ENCODE measurements around the gene STAT4.

The STAT4 gene

DNA sequence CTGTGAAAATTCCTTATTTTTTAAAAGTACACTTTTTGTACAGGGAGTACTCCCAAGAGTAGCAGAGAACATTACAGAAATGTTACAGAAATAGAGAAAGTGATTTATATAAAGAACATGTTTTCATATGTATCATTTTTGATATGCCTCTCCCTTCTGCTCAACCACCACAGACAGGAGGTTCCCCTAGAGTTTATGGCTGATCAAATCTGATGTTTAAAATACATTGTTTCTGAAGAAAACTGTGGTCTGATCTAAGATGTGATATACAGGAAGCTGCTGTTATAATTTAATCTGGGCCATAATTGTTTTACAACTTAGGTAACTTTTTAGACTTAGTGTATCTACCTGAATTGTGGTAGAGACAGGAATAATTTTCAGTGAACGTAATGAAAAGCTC, 37.0 kb downstream of the STAT4 start:
- Histone ChIP-seq H3K27me3 (no peaks in the 10 kb centered on the region), H3K4me1 (peaks cover 4 to 28% (median 20%) of the 10 kb centered on the region in 10 experiments; a peak in 16 of 20 replicates), H3K9me3 (replicated peaks in 1 of 11) (no peaks in the 10 kb centered on the region), H4K20me1 (no peaks in the 10 kb centered on the region), H3K9ac (no peak overlapping the region), H3K4me2 (peak overlapping the region in 4 of 11 experiments; percentile 5 to 70 (median 54); a peak in 5 of 22 replicates), H3K27ac (no peak overlapping the region), H3K36me3 (no peaks in the 10 kb centered on the region), H3K4me3 (no peak overlapping the region)
- no peak for TF ChIP-seq Cebpa-rat (IDR thresholded peaks at IDR 0.05)

DNA sequence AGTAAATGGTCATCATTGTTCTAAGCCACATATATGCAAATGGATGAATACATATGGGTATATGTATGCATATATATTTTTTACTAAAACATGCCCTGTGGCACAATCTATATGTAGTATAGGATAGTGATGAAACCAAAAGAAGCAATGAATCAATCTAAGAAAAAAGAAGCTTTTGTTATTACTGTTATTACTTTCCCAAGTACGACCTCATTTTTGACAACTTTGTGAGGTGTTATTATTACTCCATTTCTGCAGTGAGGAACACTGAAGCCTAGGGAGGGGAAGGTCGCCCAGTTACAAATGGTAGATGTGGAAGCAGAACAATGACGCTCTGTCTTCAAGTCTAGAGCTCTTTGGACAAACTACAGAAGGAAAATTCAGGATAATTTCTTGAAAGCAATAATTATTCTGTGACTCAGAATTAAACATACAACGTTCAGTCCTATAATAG, 38.3 kb downstream of the STAT4 start:
- no peak overlapping the region for H3K27ac ChIP-seq
- H3K27me3 ChIP-seq = no peaks in the 10 kb centered on the region
- no peak overlapping the region for H3K4me2 ChIP-seq
- no peak overlapping the region for H3K9ac ChIP-seq
- H4K20me1 ChIP-seq = no peaks in the 10 kb centered on the region
- no peak for TF ChIP-seq Cebpa-rat (IDR thresholded peaks at IDR 0.05)
- H3K36me3 ChIP-seq = no peaks in the 10 kb centered on the region
- H3K4me3 ChIP-seq = no peak overlapping the region
- H3K9me3 ChIP-seq (replicated peaks in 1 of 11) = no peaks in the 10 kb centered on the region
- peaks cover 4 to 28% (median 20%) of the 10 kb centered on the region in 10 experiments; a peak in 16 of 20 replicates for H3K4me1 ChIP-seq

GRCh38 chr2:191109888-191110287, 40.9 kb downstream of the STAT4 start:
- Histone ChIP-seq H3K27ac (no peak overlapping the region), H3K4me2 (no peak overlapping the region), H3K36me3 (no peaks in the 10 kb centered on the region), H3K9ac (no peak overlapping the region), H4K20me1 (no peaks in the 10 kb centered on the region), H3K9me3 (replicated peaks in 1 of 11) (no peaks in the 10 kb centered on the region), H3K27me3 (no peaks in the 10 kb centered on the region), H3K4me1 (peaks cover 0 to 16% (median 13%) of the 10 kb centered on the region in 10 experiments; a peak in 15 of 20 replicates), H3K4me3 (no peak overlapping the region)
- TF ChIP-seq Cebpa-rat (IDR thresholded peaks at IDR 0.05) = no peak

GRCh38 chr2:191108331-191108730, 42.5 kb downstream of the STAT4 start:
- no peak for TF ChIP-seq Cebpa-rat (IDR thresholded peaks at IDR 0.05)
- H3K4me2 ChIP-seq = no peak overlapping the region
- H3K4me3 ChIP-seq = no peak overlapping the region

DNA sequence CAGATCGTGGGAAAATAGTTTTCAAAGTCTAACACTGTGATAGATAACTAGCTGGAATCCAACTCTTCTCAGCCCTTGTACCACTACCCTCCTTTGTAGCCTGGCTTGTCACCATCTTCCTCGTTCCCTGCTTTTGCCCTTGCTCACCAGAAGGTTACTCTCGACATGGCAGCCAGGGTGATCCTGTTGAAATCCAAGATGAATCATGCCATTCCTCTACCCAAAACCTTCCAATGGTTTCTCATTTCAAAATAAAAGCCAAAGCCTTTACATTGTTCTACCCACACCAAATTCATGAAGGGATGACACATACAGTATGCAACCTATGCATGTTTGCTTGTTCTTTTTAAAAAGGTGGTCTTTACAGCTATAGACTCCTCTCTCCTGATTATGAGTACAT, 45.7 kb downstream of the STAT4 start:
- H3K27me3 ChIP-seq = no peaks in the 10 kb centered on the region
- H3K27ac ChIP-seq = no peak overlapping the region
- TF ChIP-seq Cebpa-rat (IDR thresholded peaks at IDR 0.05) = no peak
- H3K4me3 ChIP-seq = no peak overlapping the region
- H3K9ac ChIP-seq = no peak overlapping the region
- H3K36me3 ChIP-seq = no peaks in the 10 kb centered on the region
- no peaks in the 10 kb centered on the region for H3K9me3 ChIP-seq (replicated peaks in 1 of 11)
- H3K4me1 ChIP-seq = no peaks in the 10 kb centered on the region
- H3K4me2 ChIP-seq = no peak overlapping the region
- H4K20me1 ChIP-seq = no peaks in the 10 kb centered on the region

More at GRCh38 chr2:191108331-191108730, 42.5 kb downstream of the STAT4 start:
- Histone ChIP-seq H3K36me3 (no peaks in the 10 kb centered on the region), H3K9me3 (replicated peaks in 1 of 11) (no peaks in the 10 kb centered on the region), H4K20me1 (no peaks in the 10 kb centered on the region), H3K27ac (no peak overlapping the region), H3K27me3 (no peaks in the 10 kb centered on the region), H3K4me1 (peaks cover 0 to under 1% (median 0%) of the 10 kb centered on the region in 10 experiments; a peak in 2 of 20 replicates), H3K9ac (no peak overlapping the region)

DNA sequence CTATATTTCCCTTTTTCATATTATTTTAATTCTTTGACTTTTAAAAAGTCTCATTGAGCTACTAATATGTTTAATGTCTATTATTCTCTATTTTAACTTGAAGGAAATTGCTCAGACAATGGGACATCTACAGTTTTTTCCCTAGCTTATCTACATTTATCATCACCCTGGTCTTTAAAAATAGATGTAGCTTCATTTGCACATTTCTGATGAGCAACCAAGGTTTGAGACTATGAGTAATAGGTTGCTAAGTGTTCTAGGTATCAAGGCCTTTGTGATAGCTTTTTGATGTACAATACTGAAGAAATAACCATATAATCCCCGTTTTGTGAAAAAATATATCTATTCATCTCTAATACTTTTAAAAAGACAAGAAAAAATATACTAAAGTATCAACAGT, 47.0 kb downstream of the STAT4 start:
- H3K4me3 ChIP-seq = no peak overlapping the region
- TF ChIP-seq Cebpa-rat (IDR thresholded peaks at IDR 0.05) = no peak
- no peaks in the 10 kb centered on the region for H3K27me3 ChIP-seq
- no peaks in the 10 kb centered on the region for H3K9me3 ChIP-seq (replicated peaks in 1 of 11)
- H3K9ac ChIP-seq = no peak overlapping the region
- H3K4me1 ChIP-seq = no peaks in the 10 kb centered on the region
- no peaks in the 10 kb centered on the region for H4K20me1 ChIP-seq
- H3K27ac ChIP-seq = no peak overlapping the region
- H3K36me3 ChIP-seq = no peaks in the 10 kb centered on the region
- H3K4me2 ChIP-seq = no peak overlapping the region

GRCh38 chr2:191100216-191100615, 50.6 kb downstream of the STAT4 start:
- H4K20me1 ChIP-seq = no peaks in the 10 kb centered on the region
- TF ChIP-seq Cebpa-rat (IDR thresholded peaks at IDR 0.05) = no peak
- H3K9me3 ChIP-seq (replicated peaks in 1 of 11) = peaks cover 0 to 7% (median 3%) of the 10 kb centered on the region in 11 experiments; a peak in 5 of 22 replicates
- no peak overlapping the region for H3K9ac ChIP-seq
- no peaks in the 10 kb centered on the region for H3K4me1 ChIP-seq
- no peak overlapping the region for H3K27ac ChIP-seq
- H3K36me3 ChIP-seq = no peaks in the 10 kb centered on the region
- H3K4me2 ChIP-seq = no peak overlapping the region
- no peaks in the 10 kb centered on the region for H3K27me3 ChIP-seq
- no peak overlapping the region for H3K4me3 ChIP-seq

- Histone ChIP-seq H3K27ac (no peak overlapping the region), H3K36me3 (no peaks in the 10 kb centered on the region), H3K4me2 (no peak overlapping the region), H3K4me1 (no peaks in the 10 kb centered on the region), H3K4me3 (no peak overlapping the region), H4K20me1 (no peaks in the 10 kb centered on the region), H3K9ac (no peak overlapping the region), H3K27me3 (no peaks in the 10 kb centered on the region), H3K9me3 (replicated peaks in 1 of 11) (peaks cover 3 to 12% (median 7%) of the 10 kb centered on the region in 11 experiments; a peak in 8 of 22 replicates)
- no peak for TF ChIP-seq Cebpa-rat (IDR thresholded peaks at IDR 0.05)
These were observed 63.5 kb downstream of the STAT4 start for GRCh38 chr2:191087311-191087710.

GRCh38 chr2:191086706-191087105, 64.1 kb downstream of the STAT4 start:
- Histone ChIP-seq H3K4me2 (no peak overlapping the region), H3K9ac (no peak overlapping the region), H3K4me3 (no peak overlapping the region), H3K36me3 (no peaks in the 10 kb centered on the region), H4K20me1 (no peaks in the 10 kb centered on the region), H3K9me3 (replicated peaks in 1 of 11) (peaks cover 3 to 12% (median 7%) of the 10 kb centered on the region in 11 experiments; a peak in 8 of 22 replicates), H3K27ac (no peak overlapping the region), H3K4me1 (no peaks in the 10 kb centered on the region), H3K27me3 (no peaks in the 10 kb centered on the region)
- TF ChIP-seq Cebpa-rat (IDR thresholded peaks at IDR 0.05) = no peak

GRCh38 chr2:191083540-191083939, 67.3 kb downstream of the STAT4 start:
- Histone ChIP-seq H4K20me1 (no peaks in the 10 kb centered on the region), H3K27me3 (no peaks in the 10 kb centered on the region), H3K9ac (no peak overlapping the region), H3K9me3 (replicated peaks in 1 of 11) (peaks cover 4 to 12% (median 8%) of the 10 kb centered on the region in 11 experiments; a peak in 8 of 22 replicates), H3K27ac (no peak overlapping the region), H3K4me3 (no peak overlapping the region), H3K36me3 (no peaks in the 10 kb centered on the region), H3K4me1 (no peaks in the 10 kb centered on the region), H3K4me2 (no peak overlapping the region)
- TF ChIP-seq Cebpa-rat (IDR thresholded peaks at IDR 0.05) = no peak
